Stomach (tissue), 9 donors: ENCODE measurements around the gene WWC2. TPM values are rescaled to one million over a fixed set of nuclear protein-coding genes. Genes with fewer than 3 reads are reported as not detected.

ENCODE experiments used
- DNase-seq, 2 donors: peaks; one replicate each; pipeline versions ENCODE4 v3.0.0 to v3.0.0-alpha.2; 2013 to 2019
- H3K27ac ChIP-seq, 5 donors: fragments of 200-600 bp in 4 of 5; sonication (generic) in 4 of 5; one replicate each; pipeline ENCODE4 v1.5.1; 2013 to 2019; ENCODE audit warnings: mild to moderate bottlenecking in 1 of 5, moderate library complexity in 1 of 5
- H3K27me3 ChIP-seq, 3 donors: fragments of 200-600 bp; sonication (generic); one replicate each; pipeline ENCODE4 v1.5.1; 2017 to 2019; ENCODE audit warnings: mixed run types in 1 of 3
- H3K36me3 ChIP-seq, 4 donors: fragments of 200-600 bp; sonication (generic); 1 replicate in 3 of 4; 2 replicates in 1 of 4; pipeline ENCODE4 v1.5.1; 2016 to 2019
- H3K4me1 ChIP-seq, 4 donors: fragments of 200-600 bp; sonication (generic); one replicate each; pipeline ENCODE4 v1.5.1; 2016 to 2019
- H3K4me3 ChIP-seq, 4 donors: fragments of 200-600 bp; sonication (generic) in 3 of 4; one replicate each; pipeline ENCODE4 v1.5.1; 2016 to 2019; ENCODE audit warnings: mild to moderate bottlenecking in 1 of 4
- H3K9me3 ChIP-seq, 4 donors: fragments of 200-600 bp; sonication (generic); one replicate each; pipeline ENCODE4 v1.5.1; 2016 to 2019
- EP300 ChIP-seq: sonication (generic); formaldehyde crosslinking; IDR thresholded peaks from one replicate; pipeline ENCODE4 v1.6.1; 2017; ENCODE audit warnings: antibody characterized with exemption
- POLR2A ChIP-seq, 4 donors: fragments of 450-650 bp; IDR thresholded peaks; one replicate each; pipeline ENCODE4 v1.6.1; 2016; ENCODE audit warnings: antibody characterized with exemption in 4 of 4, control low read depth in 2 of 4, mild to moderate bottlenecking in 1 of 4, moderate library complexity in 1 of 4
- POLR2AphosphoS5 ChIP-seq, 3 donors: sonication (generic); formaldehyde crosslinking; IDR thresholded peaks; one replicate each; pipeline ENCODE4 v1.6.1; 2016; ENCODE audit warnings: antibody characterized with exemption in 3 of 3
- WGBS, 5 donors: extraction: QIAGEN DNeasy Blood & Tissue Kit in 3 of 5; methylation state at CpG; one replicate each; pipeline versions ENCODE4 v1.1.5 to v1.1.7; 2013 to 2018; 5-methylcytosine and 5-hydroxymethylcytosine counted together
- intact Hi-C: fragments of 100-400 bp; cut with DNase I; formaldehyde crosslinking; loops from one replicate; pipeline ENCODE4 v1.15.1; 2023; ENCODE audit warnings: low total_unique reads
- polyA plus RNA-seq, 3 donors: library from polyadenylated mRNA; stranded (reverse); fragments of 200-250 nt; gene quantifications; one replicate each; pipeline ENCODE4 v1.2.3, GENCODE V29; 2013
- total RNA-seq, 5 donors: library from RNA; depleted of rRNA; stranded (reverse); fragments of >200 nt; gene quantifications; one replicate each; pipeline versions ENCODE4 v1.1.0 to v1.2.3, GENCODE V29; 2014 to 2016
- TF ChIP-seq, protein P1 (sequence below), 7 experiments: fragments of 450-650 bp in 4 of 7; fragments of 200-600 bp in 3 of 7; sonication (generic) in 3 of 7; IDR thresholded peaks; one replicate each; pipeline ENCODE4 v1.5.1; 2016 to 2019; ENCODE audit warnings: antibody characterized with exemption in 7 of 7, control low read depth in 2 of 7, mild to moderate bottlenecking in 1 of 7
- donor health status: healthy with polysubstance abuse.
- donor health status: Bipolar disorder and iron deficiency.
- donor health status: healthy.

The WWC2 gene
- total and polyA plus RNA-seq, 8 donors: 2.6 to 59.1 (median 31.1) TPM

DNA sequence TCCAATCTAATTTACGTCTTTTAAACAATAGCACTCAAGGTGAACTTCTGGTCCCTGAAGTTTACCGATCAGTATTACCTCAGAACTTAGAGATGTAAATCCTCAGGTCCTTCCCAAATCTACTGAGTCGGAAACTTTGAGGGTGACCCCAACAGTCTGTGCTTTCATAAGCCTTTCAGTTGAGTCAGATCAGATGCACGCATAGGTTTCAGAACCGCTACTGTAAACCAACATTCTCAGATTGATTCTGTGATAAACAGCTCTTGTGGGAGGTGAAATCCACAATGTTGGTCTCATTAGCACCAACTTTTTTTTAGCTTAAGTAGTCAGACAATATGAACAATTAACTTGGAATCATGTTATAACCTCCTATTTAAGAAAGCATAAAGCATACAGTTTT lies 86.0 kb downstream of the WWC2 start:
- intact Hi-C loops: no loop called here

GRCh38 chr4:183185559-183185958 lies 86.5 kb downstream of the WWC2 start:
- no peak overlapping the region for H3K27ac ChIP-seq
- no peaks in the 10 kb centered on the region for H3K27me3 ChIP-seq
- no peak for DNase-seq
- no peaks in the 10 kb centered on the region for H3K9me3 ChIP-seq
- H3K36me3 ChIP-seq: no peaks in the 10 kb centered on the region
- H3K4me3 ChIP-seq: no peak overlapping the region
- WGBS, 5 donors: 82 to 96% (median 85%) methylated on average over 2 of the region's 2 CpGs
- H3K4me1 ChIP-seq: peaks cover 0 to 8% (median 4%) of the 10 kb centered on the region in 4 donors
- TF ChIP-seq POLR2A (IDR thresholded peaks at IDR 0.05): no peak
- no peak for TF ChIP-seq EP300
- TF ChIP-seq, protein P1, sequence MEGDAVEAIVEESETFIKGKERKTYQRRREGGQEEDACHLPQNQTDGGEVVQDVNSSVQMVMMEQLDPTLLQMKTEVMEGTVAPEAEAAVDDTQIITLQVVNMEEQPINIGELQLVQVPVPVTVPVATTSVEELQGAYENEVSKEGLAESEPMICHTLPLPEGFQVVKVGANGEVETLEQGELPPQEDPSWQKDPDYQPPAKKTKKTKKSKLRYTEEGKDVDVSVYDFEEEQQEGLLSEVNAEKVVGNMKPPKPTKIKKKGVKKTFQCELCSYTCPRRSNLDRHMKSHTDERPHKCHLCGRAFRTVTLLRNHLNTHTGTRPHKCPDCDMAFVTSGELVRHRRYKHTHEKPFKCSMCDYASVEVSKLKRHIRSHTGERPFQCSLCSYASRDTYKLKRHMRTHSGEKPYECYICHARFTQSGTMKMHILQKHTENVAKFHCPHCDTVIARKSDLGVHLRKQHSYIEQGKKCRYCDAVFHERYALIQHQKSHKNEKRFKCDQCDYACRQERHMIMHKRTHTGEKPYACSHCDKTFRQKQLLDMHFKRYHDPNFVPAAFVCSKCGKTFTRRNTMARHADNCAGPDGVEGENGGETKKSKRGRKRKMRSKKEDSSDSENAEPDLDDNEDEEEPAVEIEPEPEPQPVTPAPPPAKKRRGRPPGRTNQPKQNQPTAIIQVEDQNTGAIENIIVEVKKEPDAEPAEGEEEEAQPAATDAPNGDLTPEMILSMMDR (IDR thresholded peaks at IDR 0.05): no peak
- no peak for TF ChIP-seq POLR2AphosphoS5 (IDR thresholded peaks at IDR 0.05)
- intact Hi-C loops: no loop called here

More for the DNA sequence above, 86.0 kb downstream of the WWC2 start:
- TF ChIP-seq EP300 (no peak), POLR2AphosphoS5 (IDR thresholded peaks at IDR 0.05) (no peak), POLR2A (IDR thresholded peaks at IDR 0.05) (no peak)
- TF ChIP-seq, protein P1 (IDR thresholded peaks at IDR 0.05): no peak
- Histone ChIP-seq H3K36me3 (no peaks in the 10 kb centered on the region), H3K27ac (no peak overlapping the region), H3K4me1 (peaks cover 0 to 8% (median 1%) of the 10 kb centered on the region in 4 donors), H3K9me3 (no peaks in the 10 kb centered on the region), H3K27me3 (no peaks in the 10 kb centered on the region), H3K4me3 (no peak overlapping the region)
- WGBS, 5 donors: 73 to 85% (median 76%) methylated on average over 5 of the region's 5 CpGs
- no peak for DNase-seq

GRCh38 chr4:183186813-183187212 lies 87.8 kb downstream of the WWC2 start:
- no peak overlapping the region for H3K4me3 ChIP-seq
- TF ChIP-seq, protein P1 (IDR thresholded peaks at IDR 0.05): no peak
- TF ChIP-seq POLR2AphosphoS5 (IDR thresholded peaks at IDR 0.05): no peak
- TF ChIP-seq EP300: no peak
- TF ChIP-seq POLR2A (IDR thresholded peaks at IDR 0.05): no peak
- no peaks in the 10 kb centered on the region for H3K9me3 ChIP-seq
- intact Hi-C loops: no loop called here
- H3K27me3 ChIP-seq: no peaks in the 10 kb centered on the region
- H3K36me3 ChIP-seq: no peaks in the 10 kb centered on the region
- WGBS, 5 donors: 84 to 91% (median 89%) methylated on average over 4 of the region's 4 CpGs
- no peak overlapping the region for H3K27ac ChIP-seq
- DNase-seq: no peak
- peaks cover 0 to 15% (median 4%) of the 10 kb centered on the region in 4 donors for H3K4me1 ChIP-seq

- Histone ChIP-seq H3K27ac (no peak overlapping the region), H3K9me3 (no peaks in the 10 kb centered on the region), H3K27me3 (no peaks in the 10 kb centered on the region), H3K36me3 (peaks cover 0 to 5% (median 0%) of the 10 kb centered on the region in 4 donors), H3K4me3 (no peak overlapping the region), H3K4me1 (peaks cover 0 to 15% (median 0%) of the 10 kb centered on the region in 4 donors)
- no peak for DNase-seq
- WGBS, 5 donors: 47 to 64% (median 54%) methylated on average over 4 of the region's 4 CpGs
- intact Hi-C loops: no loop called here
- TF ChIP-seq POLR2A (IDR thresholded peaks at IDR 0.05) (no peak), POLR2AphosphoS5 (IDR thresholded peaks at IDR 0.05) (no peak), EP300 (no peak)
- TF ChIP-seq, protein P1 (IDR thresholded peaks at IDR 0.05): no peak
Measured at GRCh38 chr4:183190900-183191527, 92.0 kb downstream of the WWC2 start.
